Esophagus muscularis mucosa (tissue), 4 donors: Measurements from ENCODE around the gene BMI1.

Source experiments
- EP300 ChIP-seq: sonication (generic); formaldehyde crosslinking; IDR thresholded peaks from one replicate; pipeline ENCODE4 v1.6.1; 2017; ENCODE audit warnings: antibody characterized with exemption
- POLR2A ChIP-seq: fragments of 450-650 bp; IDR thresholded peaks from one replicate; pipeline ENCODE4 v1.6.1; 2017; ENCODE audit warnings: antibody characterized with exemption, moderate library complexity, mild to moderate bottlenecking, low read depth
- POLR2AphosphoS5 ChIP-seq, 2 donors: sonication (generic); formaldehyde crosslinking; IDR thresholded peaks; one replicate each; pipeline ENCODE4 v1.6.1; 2017; ENCODE audit warnings: antibody characterized with exemption in 2 of 2
- TF ChIP-seq, protein P1 (sequence below), 3 experiments: fragments of 200-600 bp in 2 of 3; fragments of 450-650 bp in 1 of 3; sonication (generic) in 2 of 3; IDR thresholded peaks; one replicate each; pipeline ENCODE4 v1.5.1; 2017 to 2019; ENCODE audit warnings: antibody characterized with exemption in 3 of 3, mild to moderate bottlenecking in 2 of 3, moderate library complexity in 1 of 3

DNA sequence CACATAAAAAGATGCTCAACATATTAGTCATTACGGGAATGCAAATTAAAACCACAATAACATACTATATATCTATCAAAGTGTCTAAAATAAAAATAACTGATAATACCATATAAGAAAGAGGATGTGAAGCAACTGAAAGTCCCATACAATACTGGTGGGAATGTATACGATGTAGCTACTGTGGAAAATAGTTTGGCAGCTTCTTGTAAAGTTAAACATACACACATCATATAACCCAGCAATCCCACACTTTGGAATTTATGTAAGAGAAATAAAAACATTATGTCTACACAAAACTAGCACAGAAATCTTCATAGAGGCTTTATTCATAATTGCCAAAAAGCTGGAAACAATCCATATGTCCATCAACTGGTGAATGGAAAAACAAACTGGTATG lies 15.2 kb upstream of the BMI1 start:
- TF ChIP-seq EP300 (no peak), POLR2A (no peak), POLR2AphosphoS5 (IDR thresholded peaks at IDR 0.05) (no peak)
- TF ChIP-seq, protein P1, sequence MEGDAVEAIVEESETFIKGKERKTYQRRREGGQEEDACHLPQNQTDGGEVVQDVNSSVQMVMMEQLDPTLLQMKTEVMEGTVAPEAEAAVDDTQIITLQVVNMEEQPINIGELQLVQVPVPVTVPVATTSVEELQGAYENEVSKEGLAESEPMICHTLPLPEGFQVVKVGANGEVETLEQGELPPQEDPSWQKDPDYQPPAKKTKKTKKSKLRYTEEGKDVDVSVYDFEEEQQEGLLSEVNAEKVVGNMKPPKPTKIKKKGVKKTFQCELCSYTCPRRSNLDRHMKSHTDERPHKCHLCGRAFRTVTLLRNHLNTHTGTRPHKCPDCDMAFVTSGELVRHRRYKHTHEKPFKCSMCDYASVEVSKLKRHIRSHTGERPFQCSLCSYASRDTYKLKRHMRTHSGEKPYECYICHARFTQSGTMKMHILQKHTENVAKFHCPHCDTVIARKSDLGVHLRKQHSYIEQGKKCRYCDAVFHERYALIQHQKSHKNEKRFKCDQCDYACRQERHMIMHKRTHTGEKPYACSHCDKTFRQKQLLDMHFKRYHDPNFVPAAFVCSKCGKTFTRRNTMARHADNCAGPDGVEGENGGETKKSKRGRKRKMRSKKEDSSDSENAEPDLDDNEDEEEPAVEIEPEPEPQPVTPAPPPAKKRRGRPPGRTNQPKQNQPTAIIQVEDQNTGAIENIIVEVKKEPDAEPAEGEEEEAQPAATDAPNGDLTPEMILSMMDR (IDR thresholded peaks at IDR 0.05): no peak
